Suppressor macrophage (primary cell): ENCODE measurements around the gene PPP1R14C.
A peak's percentile ranks its signal among the peaks of the same experiment; 100 is the strongest.

Experiments used
- DNase-seq, 4 experiments: peaks; one replicate each; pipeline ENCODE4 v3.0.0-alpha.2; 2020 to 2022

Gene PPP1R14C

DNA sequence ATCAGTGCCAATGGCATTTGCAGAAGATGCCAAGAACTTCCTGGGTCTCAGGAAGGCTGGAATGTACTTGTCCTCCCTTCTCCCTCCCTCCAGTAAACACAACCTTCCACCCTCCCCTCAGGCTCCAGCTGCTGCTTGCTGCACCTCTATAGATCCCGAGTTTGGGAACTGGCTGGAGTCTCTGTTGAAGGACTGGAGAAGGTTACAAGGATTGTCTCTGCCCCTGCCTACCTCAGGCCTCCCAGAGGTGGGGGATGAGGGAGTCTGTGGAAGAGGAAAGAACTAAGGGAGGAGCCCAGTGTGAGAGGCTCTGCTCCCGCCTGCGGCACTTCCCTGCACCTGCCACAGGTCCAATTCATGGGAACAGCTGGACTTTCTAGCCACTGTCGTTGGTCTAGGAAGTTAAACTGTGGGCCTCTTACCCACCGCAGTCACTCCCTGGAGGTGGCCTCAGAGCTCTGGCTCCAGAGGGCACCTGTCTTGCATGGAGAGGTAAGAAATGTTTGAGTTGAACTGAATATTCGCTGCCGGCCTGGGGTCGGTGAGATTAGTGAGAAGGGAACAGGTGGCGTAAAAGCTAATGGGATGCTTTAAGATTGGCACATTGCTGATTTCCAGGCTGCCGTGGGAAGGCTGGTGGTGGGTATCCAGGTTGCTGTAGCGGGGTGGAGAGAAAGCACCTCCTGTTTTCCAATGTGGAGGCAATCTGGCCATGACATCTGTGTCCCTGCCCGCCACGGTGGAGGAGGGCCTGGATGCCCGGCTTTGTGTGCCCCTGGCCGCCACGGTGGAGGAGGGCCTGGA lies 54.3 kb downstream of the PPP1R14C start:
- DNase-seq = no peak

DNA sequence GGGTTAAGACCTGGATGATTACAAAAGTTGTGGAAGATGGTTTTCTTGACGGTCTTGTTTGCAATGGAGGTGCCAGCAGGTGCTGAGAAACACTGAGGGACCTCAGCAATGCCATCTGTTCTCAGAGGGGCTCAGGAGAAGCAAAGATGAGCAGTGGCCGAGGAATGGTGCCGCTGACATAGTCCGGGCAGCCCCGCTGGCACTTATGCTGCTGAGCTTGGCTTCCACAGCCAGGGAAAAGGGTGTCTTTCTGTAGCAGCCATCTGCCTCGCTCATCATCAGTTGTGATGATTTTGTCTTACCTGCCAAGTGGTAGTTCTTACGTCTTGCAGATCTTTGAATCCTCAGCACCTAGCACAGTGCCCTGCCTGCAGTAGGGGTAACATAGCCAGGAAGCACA lies 55.7 kb downstream of the PPP1R14C start:
- no peak for DNase-seq

DNA sequence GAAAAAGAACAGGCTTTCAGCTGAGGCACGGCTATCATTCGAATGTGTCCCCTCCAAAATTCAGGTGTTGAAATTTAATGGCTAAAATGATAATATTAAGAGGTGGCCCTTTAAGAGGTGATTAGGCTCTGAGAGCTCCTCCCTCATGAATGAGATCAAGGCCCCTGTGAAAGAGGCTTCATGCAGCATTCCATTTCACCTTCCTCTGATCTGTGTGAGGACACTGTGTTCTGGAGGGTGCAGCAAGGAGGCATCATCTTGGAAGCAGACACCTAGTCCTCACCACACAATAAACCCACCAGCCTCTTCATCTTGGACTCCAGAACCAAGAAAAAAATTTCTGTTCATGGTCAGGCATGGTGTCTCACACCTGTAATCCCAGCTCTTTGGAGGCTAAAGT lies 56.4 kb downstream of the PPP1R14C start:
- DNase-seq = no peak

DNA sequence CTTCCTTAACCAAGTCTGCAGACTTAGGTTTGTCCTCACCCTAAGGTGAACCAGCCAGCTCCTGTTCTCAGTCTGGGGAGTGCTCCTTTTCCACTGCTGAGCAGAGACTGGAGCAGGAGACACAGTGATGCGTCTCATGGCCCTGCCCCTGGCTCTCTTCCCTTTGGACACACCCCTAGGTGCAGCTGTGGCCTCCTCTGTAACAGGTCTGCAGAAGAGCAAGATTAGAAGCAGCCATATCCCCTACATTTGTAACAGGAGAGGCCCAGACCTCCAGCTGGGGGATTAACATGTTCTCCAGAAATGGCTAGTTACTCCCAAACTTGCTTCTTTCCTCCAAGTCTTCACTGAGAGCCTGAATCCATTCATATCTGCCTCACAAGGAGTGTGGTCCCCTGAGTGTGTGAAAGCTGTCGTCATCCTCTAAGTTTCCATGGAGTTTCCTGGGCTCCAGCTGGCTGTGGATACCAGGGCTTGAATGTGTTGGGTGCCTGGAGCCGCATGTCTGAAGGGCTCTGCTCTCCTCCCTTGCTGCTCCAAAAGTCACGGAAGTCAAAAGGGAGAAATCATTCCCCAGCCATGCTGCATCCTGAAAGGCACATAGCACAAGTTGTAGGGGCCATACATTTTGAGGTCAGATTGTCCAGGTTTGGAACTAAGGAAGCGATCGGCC lies 57.7 kb downstream of the PPP1R14C start:
- DNase-seq = no peak

DNA sequence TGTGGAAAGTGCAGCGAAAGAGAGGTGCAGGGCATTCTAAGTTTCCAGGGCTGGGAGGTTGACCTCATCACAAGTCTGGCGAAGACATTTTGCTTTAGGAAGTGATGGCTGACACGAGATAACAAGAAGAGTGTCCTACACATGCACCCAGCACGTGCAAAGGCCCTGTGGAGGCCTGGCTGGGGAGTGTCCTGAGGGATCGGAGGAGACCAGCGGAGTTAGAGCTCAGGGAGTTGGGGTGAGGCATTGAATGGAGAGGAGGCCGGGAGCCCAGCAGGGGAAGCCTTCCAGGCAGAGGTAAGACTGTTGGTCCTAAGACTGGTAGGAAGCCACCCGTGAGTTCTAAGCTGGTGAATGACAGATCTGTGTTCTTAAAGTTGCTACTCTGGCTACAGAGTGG lies 58.4 kb downstream of the PPP1R14C start:
- no peak for DNase-seq

DNA sequence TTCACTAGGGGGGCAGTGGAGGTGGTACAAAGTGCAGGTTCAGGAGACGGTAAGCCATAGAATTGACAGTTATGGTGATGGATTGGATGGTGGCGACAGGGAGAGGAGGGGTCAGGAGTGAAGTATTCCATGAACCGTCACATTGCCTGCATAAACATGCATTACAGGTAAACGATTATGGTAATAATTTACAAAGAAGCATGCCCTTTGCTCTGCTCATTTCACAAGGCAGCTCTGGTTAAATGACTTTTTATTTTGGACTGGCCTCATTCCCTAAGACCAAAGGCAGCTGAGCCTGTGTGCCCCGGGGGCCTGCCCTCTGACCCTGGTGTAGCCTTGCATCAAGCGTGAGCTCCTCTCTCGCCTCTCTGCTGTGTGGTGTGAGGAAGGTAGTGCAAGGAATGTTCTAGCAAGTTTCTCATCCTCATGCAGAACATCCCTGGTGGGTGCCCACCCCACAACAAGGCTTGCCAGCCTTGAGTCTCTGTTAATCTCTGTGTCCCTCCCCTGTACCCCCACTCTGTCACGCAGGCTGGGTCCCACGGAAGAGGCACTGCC lies 59.0 kb downstream of the PPP1R14C start:
- DNase-seq = no peak

DNA sequence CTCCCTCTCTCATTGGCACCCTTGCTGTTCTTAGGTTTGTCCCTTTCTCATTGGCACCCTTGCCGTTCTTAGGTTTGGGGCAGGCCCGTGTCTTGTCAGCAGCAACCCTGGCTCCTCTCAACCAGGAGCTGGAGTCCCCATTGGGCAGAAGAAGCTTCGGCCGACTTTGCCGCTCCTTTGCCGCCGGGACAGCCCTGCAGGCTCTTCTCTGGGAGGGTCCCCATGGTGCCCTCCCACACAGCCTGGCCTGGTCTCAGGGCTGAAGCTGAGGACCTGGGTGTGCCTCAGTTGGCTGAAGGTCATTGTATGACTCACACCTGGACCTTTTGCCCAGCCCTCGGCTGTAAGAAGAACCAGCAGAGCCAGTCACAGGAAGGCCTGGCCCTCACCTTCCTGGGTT lies 59.6 kb downstream of the PPP1R14C start:
- DNase-seq = no peak

DNA sequence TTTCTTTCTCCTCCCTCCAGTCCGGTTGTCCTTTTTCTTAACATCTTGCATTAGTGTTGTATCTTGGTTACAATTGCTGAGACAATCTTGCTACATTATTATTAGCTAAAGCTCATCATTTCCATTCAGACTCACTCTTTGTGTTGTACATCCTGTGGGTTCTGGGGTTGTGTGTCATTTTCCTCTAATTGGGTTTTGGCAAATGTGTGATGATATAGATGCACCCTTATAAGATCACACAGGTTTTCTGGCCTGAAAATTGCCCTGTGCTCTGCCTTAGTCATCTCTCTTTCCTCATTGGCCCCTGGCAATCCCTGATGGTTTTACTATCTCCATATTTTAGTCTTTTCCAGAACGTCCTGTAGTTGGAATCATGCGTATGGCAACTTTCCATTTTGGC lies 60.1 kb downstream of the PPP1R14C start:
- no peak for DNase-seq

DNA sequence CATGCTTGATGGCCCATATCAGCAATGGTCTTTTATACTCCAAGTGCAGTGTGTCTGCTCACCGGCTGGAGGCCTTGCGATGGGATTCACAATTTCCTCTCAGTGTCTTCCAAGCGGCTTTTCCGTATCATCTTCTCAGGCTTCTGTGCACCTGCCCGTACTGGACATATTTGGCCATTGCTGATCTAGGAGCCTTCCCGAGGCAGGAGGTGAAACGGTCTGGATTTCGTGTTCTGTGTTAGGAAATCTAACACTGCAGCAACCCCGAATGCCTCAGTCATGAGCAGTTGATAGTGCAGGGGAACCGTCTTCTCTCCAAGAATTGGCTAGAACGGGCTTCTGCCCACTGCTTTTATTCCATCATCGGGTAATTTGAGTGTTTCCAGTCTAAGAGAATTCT lies 60.5 kb downstream of the PPP1R14C start:
- DNase-seq = no peak

DNA sequence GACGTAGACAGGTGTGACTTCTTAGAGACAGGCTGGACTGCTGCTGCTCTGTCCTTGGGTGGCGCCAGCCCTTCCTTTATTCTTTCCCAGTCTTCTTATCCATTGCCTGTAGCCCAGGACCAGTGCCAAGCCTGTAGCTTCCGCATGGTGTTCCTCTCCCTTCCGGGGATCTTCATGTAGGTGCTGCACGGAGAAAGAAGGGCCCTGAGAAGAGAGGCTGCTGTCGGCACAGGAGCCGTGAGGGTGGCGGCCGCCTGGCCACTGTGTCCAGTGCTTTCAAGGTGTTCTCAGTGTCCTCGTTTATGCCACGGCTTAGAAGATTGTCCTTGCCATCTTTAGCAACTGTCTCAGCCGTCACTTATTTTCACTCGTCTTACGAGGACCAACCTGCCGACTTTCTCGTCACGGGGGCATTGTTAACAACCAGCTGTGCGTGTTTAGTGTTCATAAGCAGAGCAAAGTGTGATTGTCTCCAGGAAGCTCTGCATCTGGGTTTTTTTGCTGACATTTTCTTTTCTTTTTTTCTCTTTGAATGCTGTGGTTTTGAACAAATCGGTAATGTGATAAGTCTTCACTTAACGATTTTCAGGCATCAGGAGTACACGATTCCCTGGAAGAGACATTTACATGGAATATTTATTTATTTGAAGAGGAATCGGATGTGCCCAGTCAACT lies 61.2 kb downstream of the PPP1R14C start:
- DNase-seq = no peak

DNA sequence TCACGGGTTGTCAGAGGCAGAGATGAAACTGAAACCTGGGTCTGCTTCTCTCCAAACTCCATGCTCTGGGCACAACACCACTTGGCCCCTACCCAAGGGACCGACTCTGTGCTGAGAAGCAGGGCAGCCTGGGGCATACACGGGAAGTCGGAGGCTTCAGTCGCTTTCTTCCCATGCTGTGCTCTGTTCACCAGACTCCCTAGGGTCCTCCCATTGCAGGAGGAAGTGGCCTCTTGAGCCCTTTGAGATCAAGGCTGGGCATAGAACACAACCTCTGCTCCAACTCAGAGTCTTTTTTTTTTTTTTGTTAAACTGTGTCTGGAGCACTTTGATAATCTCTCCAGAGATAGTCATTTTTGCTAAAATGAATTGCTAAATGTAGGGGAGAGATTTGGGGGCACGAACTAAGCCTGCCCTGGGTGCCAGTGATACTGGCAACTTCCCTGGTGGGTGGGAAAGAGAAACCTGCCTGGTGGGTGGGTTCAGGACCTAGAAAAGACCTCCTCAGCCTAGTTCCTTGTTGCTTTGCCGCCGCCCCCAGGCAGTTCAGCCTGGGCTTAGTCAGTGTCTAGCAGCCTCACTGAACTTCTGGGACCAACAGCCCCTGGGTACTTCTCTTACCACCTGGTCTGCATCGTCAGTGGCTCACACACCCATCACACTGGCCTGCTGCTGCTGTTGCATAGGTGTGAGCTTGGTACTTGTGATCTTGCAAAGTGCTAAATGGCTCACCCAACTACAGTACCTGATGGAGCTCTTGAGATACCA lies 62.0 kb downstream of the PPP1R14C start:
- peak in 1 of 4 experiments; percentile 9 for DNase-seq

DNA sequence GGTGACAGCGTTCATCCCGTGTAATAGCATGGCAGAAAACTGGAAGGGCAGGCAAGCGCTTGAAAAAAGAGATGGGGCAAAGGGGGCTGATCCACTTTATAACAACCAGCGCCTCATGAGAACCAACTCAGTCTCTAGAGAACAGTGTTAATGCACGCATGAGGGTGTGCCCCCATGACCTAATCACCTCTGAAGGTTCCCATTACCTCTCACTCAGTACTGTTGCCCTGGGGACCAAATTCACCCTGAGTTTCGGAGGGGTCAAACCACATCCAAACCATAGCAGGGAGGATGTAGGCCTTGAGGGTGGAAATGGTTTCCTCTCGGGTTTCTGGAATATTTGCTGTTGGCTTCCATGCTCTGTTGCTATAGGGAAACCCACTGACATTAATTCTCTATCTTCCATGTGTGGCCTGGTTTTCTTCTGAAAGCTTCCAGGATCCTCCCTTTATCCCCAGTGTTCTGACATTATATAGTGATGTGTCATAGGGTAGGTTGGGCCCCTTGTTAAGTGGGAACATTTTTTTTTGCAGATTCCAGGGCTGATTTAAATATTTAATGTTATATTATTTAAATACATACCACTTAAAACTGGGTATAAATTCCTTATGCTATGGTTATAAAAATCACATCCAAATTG lies 65.2 kb downstream of the PPP1R14C start:
- DNase-seq = no peak

DNA sequence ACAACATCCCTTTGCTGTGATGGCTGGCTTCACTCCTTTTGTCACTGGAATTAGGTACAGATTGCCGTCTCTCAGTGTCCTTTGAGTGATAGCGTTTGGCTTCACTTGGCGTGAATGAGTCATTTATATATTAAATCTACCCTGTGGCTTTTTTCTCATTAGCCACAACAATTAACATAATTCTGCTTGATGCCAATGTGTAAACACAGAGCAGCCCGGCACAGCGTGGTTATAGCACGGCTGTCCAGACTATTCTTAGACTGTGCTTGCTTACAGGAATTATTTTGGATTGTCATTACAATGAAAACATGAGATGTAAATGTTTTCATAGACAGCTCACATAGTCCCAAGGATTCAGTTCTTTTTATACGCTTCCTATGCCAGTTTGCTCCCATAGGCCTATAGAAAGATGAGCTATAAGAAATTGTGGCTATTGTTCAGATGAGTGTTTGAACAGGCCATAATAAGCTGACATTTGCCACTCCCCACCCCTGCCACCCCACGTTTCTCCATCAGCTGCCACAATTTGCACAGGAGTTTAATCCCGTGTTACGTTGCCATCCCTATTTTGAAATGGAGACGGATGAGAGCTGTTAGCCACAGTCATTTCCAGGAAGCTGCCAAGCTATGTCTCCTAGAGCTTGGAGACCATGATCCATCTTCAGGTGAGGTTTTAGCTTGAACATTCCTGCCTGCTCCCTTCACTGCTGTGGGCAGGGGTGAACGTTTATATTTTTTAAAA lies 65.9 kb downstream of the PPP1R14C start:
- no peak for DNase-seq

DNA sequence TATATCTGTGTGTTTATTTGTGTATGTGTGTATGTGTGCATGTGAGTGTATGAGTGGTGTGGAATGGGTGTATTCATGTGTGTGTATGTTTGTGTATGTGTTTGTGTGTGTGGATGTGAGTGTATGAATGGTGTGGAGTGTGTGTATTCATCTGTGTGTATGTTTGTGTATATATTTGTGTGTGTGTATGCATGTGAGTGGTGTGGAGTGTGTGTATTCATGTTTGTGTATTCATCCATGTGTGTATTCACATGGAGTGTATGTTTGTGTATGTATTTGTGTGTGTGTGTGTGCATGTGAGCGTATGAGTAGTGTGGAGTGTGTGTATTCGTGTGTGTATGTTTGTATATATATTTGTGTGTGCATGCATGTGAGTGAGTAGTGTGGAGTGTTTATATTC lies 66.6 kb downstream of the PPP1R14C start:
- DNase-seq = no peak

DNA sequence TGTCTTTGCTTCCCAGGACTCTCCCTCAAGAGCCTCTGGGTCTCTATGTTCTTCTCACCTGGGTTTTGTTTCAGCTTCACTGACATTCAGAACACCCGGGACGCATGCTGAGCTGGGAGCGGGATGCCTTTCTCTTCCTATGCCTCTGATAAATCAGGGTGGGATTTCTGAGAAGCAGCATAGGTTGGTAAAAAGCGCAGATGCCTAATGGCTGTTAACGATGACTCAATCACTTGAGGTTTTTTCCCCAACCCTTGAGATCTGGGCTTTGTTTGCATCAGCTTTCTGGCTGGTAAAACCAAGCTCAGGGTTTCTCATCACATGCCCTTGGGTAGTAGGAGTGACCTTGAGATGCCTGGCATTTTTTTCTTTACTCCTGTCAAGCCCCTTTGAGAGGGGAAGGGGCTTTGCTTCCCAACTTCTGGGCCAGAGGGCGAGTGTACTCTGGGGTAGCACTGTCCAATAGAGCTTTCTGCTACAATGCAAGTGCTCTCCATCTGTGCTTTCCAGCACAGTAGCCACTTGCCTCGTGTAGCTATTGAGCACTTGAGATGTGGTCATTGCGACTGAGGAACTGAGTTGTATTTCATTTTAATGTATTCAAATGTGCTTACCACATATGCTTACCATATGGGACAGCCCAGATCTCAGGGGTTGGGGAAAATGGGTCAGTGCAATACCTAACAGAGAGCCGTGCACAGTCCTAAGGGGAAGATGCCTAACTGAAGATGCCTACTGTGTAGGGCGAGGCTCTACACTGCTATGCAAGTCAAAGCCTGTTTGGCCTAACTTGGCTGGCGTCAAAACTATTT lies 69.1 kb downstream of the PPP1R14C start:
- DNase-seq = no peak

DNA sequence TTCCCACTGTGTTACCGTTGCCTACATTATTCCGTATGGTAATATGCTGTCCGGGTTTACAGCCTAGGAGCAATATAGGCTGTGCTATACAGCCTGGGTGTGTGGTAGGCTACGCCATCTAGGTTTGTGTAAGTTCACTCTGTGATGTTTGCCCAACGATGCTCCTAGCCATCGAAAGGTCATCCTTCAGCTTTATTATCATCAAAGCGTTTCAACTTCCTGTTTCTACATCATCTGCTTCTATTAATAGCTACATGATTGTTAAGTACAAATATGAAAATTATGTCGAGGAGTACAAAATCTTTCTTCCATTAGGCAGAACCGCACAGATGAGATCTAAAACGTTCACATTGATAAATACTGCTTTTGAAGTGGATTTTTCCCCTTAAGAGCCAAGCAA lies 69.9 kb downstream of the PPP1R14C start:
- DNase-seq = peak in 1 of 4 experiments; percentile 27

DNA sequence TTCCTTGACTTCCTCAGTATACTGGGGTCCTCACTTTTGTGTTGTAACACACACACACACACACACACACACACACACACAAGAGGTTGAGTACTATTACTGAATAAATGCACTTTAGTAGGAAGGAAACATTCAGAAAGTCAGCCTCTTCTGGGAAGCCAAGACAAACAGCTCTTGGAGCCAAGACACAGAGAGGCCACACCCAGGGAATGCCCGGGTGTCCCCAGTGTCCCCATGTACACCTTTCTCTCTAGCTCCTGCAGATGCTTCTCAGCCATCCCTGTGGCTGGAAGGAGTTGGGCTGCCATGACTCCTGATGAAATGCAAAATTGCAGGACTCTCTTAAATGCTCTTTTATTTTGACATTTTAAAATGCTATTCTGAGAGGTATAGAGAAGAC lies 70.5 kb downstream of the PPP1R14C start:
- DNase-seq = no peak

DNA sequence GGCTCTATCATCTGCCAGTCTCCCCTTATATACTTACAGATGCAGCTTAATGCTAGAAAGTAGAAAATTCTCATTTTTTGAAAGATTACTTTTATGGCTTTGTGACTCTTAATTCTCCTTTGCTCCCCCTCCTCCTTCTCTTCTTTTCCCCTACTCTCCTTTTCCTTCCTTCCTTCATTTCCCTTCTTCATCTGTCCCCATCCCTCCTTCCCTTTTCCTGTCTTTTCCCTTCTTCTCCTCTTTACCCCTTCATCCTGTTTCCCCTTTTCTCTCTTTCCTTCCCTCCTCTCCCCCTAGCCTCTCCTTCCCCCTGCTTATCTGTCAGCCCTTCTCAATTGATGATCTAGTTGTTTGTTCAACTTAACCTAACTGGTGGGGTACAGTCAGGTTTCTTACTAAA lies 71.5 kb downstream of the PPP1R14C start:
- DNase-seq = no peak

DNA sequence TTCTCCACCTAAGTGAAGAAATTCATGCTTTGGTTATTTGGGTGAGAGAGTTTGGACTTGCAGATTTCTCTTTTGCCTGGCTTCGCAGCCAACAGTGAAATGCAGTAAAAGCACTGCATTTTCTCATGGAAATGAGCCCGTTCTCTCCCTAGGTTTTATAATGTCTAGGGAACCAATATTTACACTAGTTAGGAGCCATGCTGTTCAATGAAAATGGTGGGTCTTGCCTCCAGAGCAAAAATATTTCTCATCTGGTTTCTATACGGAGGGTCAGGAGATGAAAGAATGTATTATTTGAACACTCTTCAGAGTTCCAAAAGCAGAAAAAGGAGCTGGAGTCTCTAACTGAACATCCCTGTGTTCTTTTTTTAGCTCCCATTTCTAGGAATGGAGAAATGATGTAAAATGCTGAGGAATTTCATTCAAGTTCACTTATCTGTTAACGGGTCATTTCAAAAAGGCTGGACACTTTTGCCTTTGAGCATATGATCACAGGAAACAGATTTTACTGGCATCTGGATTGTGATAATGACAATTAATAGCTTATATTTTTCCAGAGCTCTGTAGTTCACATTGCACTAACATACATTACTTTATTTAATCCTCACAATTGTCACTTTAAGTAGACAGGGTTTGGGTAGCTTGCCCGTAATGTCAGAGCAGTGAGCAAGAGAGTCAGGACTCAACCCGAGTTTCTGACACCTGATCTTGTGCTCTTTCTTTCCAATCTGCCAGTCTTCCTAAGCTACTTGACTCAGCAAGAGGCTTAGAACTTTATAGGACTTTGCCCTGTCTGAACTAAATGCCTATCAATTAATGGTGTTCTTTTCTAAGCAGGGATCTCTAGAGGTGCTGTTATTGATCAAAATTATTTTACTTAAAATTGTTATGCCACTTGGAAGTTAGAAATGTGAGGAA lies 78.0 kb downstream of the PPP1R14C start:
- DNase-seq = no peak
